ENCODE results near the gene RAB3GAP1.

Gene RAB3GAP1

GRCh38 chr2:135164431-135164830 is 112.3 kb downstream of the RAB3GAP1 start:
- DNase-seq = peak; percentile 26

DNA sequence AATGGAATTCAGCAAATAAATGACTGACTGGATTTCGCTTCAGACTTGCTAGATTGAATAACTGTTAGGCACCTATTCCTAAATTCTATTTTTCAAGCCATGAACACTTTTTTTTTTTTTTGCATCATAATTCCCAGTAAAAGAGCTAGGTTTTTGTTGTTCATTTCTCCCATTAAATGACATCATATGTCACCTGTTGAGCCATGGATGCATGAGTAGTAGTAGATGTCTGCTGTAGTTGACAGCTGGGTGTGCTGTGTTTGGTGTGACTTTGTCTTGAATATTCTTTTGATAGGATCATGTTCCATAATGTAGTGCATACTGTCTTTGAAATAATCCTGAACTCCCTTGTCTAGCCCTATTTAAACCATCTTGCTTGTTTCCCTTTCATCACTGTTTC is 115.2 kb downstream of the RAB3GAP1 start:
- no peak for DNase-seq

DNA sequence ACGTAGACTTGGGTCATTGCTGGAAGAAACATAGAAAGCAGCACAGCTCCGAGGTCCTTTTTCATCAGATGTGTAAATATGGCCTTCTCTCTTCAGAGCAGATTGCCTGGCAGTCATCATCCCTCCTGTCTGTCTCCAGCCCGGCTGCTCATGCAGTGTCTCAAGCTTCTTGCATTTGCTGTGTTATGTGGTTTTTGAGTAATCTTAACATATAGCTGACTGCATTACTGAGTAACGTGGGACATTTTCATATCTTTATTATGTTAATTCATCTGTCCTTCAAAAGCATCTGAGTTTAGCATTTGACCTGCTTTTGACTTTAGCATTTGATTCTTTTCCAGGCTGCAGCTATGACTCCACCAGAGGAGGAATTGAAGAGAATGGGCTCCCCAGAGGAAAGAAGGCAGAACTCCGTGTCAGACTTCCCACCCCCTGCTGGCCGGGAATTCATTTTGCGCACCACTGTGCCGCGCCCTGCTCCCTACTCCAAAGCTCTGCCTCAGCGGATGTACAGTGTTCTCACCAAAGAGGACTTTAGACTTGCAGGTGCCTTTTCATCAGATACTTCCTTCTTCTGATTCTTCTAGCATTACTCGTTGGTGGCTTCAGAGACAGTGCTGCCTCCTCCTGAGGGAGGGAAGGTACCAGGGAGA is 116.2 kb downstream of the RAB3GAP1 start:
- no peak for DNase-seq

DNA sequence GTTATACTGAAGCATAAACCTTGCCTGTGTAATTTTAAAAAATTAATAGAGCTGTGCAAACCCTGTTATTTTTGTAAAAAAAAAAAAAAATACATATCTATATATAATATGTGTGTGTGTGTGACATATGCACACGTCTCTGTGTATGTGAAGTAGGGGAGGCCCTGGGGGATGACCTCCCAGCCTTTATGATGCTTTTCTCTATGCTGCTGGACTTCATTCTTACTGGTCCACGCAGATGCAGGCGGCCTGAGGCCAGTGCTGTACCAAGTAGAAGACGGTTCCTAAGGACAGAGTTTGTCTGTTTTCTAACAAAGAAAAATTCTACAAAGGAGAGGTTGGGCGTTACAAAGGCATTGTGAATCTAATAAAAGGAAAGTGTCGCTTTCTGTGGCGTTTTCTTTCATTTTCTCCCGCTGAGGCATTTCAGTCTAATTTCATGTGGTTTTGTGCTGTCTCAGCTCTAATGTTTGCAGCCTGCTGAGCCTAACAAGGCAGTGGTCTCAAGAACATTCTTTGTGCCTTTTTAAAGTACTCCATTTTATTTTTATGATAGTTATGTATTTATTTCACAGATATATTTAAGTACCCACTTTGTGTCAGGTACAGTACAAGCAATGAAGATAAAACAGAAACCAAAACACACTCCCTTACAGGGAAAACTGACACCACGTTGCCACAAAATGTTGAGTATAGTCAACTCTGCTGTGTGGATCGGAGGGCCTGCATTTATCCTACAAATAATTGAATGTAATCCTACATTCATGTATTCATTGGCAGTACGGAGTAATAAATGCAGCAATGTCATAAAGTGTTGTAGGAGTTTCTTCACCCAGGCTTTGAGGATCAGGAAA is 118.0 kb downstream of the RAB3GAP1 start:
- DNase-seq = no peak

DNA sequence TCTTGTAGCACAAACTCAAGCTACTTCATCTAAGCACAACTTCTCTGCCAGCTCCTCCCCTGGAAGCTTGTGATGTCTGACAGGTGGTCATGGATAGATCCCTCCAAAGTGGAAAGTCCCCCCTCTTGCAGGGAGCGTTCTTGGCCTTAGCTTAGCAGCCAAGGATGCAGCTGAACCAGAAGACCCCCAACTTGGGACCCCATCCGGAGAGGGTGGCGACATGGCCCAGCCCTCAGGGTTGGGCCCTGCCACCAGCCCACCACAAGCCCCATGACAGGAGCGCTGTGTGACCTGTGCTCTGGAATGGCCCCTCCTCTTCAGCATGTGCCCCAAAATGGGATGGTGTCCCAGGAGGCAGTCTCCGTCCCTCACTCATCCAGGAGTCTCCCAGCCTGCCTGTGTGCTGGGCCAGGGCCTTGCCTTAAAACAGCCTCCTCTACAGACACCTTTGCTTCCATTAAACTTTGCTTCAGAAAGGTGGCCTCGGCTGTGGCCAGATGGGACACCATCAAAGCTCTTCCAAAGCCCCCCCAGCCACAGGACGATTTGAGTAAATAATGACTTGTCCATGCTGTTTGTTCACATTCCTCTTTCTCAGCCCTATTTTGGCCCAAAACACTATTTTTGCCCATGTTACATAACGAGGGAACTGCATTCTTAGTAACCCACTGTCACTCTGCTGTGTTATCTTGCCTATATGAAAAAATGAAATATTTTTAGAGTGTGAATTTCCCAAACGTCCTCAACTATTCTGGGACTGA is 122.1 kb downstream of the RAB3GAP1 start:
- DNase-seq = no peak

GRCh38 chr2:135174810-135175093 is 122.7 kb downstream of the RAB3GAP1 start:
- no peak for DNase-seq

GRCh38 chr2:135175177-135175576 is 123.1 kb downstream of the RAB3GAP1 start:
- DNase-seq = no peak

DNA sequence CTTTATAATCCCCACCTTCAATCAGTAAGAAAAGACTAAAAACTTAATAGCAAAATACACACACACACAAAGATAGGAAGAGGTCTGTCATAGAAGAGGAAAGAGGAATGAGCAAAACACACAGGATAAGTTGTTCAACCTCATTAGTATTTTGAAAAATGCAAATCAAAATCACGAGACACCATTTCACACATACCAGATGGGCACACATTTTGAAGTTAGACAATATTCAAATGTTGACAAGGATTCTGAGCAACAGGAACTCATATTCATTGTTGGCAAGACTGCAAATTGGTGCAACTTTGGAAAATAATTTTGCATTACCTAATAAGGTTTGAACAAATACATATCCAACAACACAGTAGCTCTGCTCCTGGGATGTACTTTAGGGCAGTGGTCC is 127.6 kb downstream of the RAB3GAP1 start:
- no peak for DNase-seq

GRCh38 chr2:135182190-135182589 is 130.1 kb downstream of the RAB3GAP1 start:
- DNase-seq = no peak

DNA sequence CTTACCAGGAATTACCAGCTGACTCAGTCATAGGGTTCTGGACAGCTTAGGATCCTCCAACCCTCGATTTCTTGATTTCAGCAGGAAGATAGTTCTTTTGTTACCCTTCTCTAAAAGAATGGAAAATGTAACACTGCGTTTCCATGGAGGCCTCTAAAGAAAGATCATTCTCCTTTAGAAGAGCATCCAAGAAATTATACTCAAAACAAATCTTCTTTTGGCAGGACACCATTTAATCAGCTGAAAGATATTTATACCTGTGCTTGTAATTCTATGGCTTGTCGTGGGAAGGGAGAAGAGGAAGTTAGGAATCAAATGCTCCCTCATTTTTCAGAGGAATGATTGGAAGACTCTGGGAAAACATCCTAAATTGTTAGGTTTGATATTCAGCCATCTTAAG is 130.5 kb downstream of the RAB3GAP1 start:
- DNase-seq = no peak

- peak; percentile 24 for DNase-seq
These were observed 131.7 kb downstream of the RAB3GAP1 start for GRCh38 chr2:135183822-135184221.

GRCh38 chr2:135186054-135186453 is 134.0 kb downstream of the RAB3GAP1 start:
- no peak for DNase-seq

- DNase-seq = no peak
These were observed 135.2 kb downstream of the RAB3GAP1 start for GRCh38 chr2:135187270-135187669.

DNA sequence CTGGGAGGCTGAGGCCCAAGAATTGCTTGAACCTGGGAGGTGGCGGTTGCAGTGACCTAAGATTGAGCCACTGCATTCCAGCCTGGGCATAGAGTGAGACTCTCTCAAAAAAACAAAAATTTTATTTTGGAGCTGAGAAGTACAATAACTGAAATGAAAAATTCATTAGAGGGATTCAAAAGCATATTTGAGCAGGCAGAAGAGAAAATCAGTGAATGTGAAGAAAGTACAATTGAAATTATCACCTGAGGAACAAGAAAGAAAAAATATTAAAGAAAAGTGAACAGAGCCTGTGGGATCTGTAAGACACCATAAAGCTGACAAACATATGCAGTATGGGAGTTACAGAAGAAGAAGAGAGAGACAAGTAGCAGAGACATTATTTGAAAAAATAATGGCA is 137.1 kb downstream of the RAB3GAP1 start:
- no peak for DNase-seq

DNA sequence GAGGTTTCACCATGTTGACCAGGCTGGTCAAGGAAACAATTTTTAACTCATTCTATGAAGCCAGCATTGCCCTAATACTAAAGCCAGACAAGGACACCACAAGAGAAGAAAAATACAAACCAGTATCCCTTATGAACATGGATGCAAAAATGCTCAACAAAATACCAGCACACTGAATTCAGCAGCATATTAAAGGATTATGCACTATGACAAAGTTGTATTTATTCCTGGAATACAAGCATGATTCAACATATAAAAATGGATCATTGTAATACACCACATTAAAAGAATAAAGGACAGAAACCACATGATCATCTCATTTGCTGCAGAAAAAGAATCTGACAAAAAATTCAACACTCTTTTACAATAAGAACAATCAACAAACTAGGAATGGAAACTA is 138.7 kb downstream of the RAB3GAP1 start:
- DNase-seq = peak; percentile 15

GRCh38 chr2:135198481-135198880 is 146.4 kb downstream of the RAB3GAP1 start:
- DNase-seq = no peak

DNA sequence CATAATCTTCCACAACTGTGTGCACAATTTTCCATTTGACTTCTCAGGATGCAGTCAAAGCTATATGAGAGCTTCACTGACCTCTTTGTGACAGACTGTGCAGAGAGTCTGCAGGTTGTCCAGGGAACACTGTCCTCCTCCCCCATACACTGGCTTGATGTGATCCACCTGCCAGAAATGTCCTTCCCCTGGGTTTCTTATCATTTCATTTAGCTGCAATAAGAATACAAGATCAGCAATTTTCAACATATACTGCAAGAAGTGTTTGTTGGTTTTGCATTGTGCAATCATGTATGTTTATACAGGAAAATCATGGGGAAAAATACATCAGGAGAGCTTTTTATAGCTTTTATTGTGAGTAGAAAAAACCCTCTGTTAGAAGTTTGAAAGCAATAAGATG is 150.7 kb downstream of the RAB3GAP1 start:
- DNase-seq = no peak

DNA sequence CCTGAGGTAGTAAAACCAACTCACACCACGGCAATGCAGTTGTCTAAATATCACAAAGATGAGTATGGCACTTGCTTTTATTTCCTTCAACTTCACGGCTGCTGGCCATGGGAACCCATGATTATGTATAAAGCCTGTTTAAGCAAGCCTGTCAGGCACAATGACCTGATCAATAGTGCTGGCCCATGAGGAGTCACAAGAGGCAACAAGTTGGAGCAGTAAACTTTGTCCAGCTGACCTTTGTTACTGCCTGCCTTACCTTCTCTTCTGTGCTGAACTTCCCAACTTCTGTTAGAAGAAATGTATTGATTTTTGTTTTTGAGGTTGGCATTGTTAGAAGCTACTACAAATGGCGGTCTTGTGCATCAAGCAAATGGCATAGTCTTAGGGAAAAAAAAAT is 151.9 kb downstream of the RAB3GAP1 start:
- DNase-seq = no peak

DNA sequence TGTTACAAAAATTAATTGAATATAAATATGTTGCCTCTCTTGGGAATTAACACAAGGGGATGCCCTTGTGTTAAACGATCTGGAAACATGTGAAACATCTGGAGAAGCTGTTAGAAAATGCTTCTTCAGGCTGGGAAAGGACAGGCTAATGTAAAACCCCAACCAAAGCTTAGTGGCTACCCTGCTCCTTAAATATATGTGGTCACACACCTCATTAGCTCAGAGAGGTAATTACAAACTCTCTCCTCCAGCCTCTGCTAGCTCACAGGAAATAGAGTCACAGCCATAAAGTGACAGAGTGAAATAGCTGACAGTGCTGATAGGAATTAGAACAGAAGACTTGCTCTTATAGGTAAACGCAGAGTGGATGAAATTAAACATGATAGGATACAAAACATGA is 155.9 kb downstream of the RAB3GAP1 start:
- peak; percentile 6 for DNase-seq

GRCh38 chr2:135212757-135213156 is 160.7 kb downstream of the RAB3GAP1 start:
- DNase-seq = no peak

DNA sequence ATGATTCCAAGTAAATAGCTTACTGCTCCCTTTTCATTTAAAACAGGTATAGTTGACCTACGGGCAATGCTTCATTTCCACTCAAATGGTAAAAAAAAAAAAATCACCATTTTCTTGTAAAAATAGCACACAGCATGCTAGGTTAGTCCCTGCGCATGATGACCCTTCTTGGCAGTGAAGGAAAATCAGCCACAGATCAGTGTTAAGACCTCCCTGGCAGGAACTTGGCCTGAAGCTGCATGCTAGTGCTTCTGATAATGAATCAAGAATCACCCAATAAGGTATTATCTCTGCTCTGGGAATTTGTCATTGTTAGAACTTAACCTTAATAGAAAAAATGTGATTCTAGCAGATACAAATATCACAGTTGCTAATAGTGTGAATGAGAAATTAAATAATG is 166.3 kb downstream of the RAB3GAP1 start:
- DNase-seq = no peak

- DNase-seq = no peak
These were observed 167.1 kb downstream of the RAB3GAP1 start for GRCh38 chr2:135219226-135219625.
